Measurements from ENCODE around the gene PRKCA.

GRCh38 chr17:66420961-66421371 is 118.6 kb downstream of the PRKCA start:
- TF ChIP-seq CTCF (IDR thresholded peaks at IDR 0.05; ENCODE audit: low read depth, low read length) (no peak), MAX (IDR thresholded peaks at IDR 0.05; ENCODE audit: low read depth, low read length) (no peak)

Measured in NB4 (cell line).